WTC11 (cell line): ENCODE data around the gene C1QTNF4. TPM values are rescaled to one million over a fixed set of nuclear protein-coding genes. Genes with fewer than 3 reads are reported as not detected.

ENCODE experiments used
- ATAC-seq: fragments of 200-7000 bp; cut with Tn5 transposase; 2 replicates; pipeline ENCODE4 v1.10.0; 2021; ENCODE audit warnings: mild to moderate bottlenecking, moderate library complexity
- CTCF ChIA-PET: fragments of 300-600 bp; sonication (Branson Sonifier 250); formaldehyde crosslinking; loops from one replicate; lab custom pipeline; 2021; ENCODE audit warnings: antibody characterized with exemption; lab: Charles Lee
- POLR2A ChIA-PET: fragments of 350-600 bp; sonication (Branson Sonifier 250); formaldehyde crosslinking; loops from one replicate; lab custom pipeline; 2021; ENCODE audit warnings: antibody characterized with exemption; lab: Charles Lee
- DNase-seq: peaks from one replicate; pipeline ENCODE4 v3.0.0; 2021; ENCODE audit warnings: low spot score
- H3K27ac Mint-ChIP-seq: 2 replicates; pipeline ENCODE4 v1.8.0; 2021; ENCODE audit warnings: mixed read lengths
- H3K27me3 Mint-ChIP-seq: 2 replicates; pipeline ENCODE4 v1.8.0; 2021; ENCODE audit warnings: low read depth, mild to moderate bottlenecking, moderate library complexity, mixed read lengths
- H3K36me3 Mint-ChIP-seq: 2 replicates; pipeline ENCODE4 v1.8.0; 2021; ENCODE audit warnings: mixed read lengths
- H3K4me1 Mint-ChIP-seq: 2 replicates; pipeline ENCODE4 v1.8.0; 2022; ENCODE audit warnings: mixed read lengths
- H3K4me3 Mint-ChIP-seq: 2 replicates; pipeline ENCODE4 v1.8.0; 2021; ENCODE audit warnings: mild to moderate bottlenecking, moderate library complexity, mixed read lengths
- H3K9me3 Mint-ChIP-seq: 2 replicates; pipeline ENCODE4 v1.8.0; 2021; ENCODE audit warnings: mixed read lengths
- ATF6 ChIP-seq: sonication (generic); formaldehyde crosslinking; IDR thresholded peaks from 2 replicates; pipeline ENCODE4 v1.8.1; 2023; ENCODE audit warnings: mild to moderate bottlenecking, missing genetic modification reagents
- E2F5 ChIP-seq: sonication (generic); formaldehyde crosslinking; IDR thresholded peaks from 2 replicates; pipeline ENCODE4 v1.8.1; 2022; ENCODE audit warnings: mild to moderate bottlenecking, moderate library complexity, missing genetic modification reagents
- GABPB1 ChIP-seq: sonication (generic); formaldehyde crosslinking; IDR thresholded peaks from 2 replicates; pipeline ENCODE4 v1.8.1; 2023; ENCODE audit warnings: mild to moderate bottlenecking, missing genetic modification reagents
- GRHL2 ChIP-seq: fragments of 250-450 bp; sonication (Bioruptor Pico); IDR thresholded peaks from 2 replicates; pipeline ENCODE4 v1.8.0; 2022; ENCODE audit warnings: mild to moderate bottlenecking, moderate library complexity; ENCODE audit not compliant: insufficient replicate concordance, severe bottlenecking
- GTF2I ChIP-seq: fragments of 250-450 bp; sonication (Bioruptor Pico); conservative IDR thresholded peaks from 2 replicates; pipeline ENCODE4 v1.4.0; 2021; ENCODE audit warnings: mild to moderate bottlenecking
- JUN ChIP-seq: sonication (generic); formaldehyde crosslinking; IDR thresholded peaks from 2 replicates; pipeline ENCODE4 v1.8.0; 2023; ENCODE audit warnings: mild to moderate bottlenecking, missing genetic modification reagents
- NFATC4 ChIP-seq: fragments of 250-450 bp; sonication (Bioruptor Pico); IDR thresholded peaks from 2 replicates; pipeline ENCODE4 v1.9.0; 2021; ENCODE audit warnings: mild to moderate bottlenecking
- NFE2L1 ChIP-seq: sonication (generic); formaldehyde crosslinking; IDR thresholded peaks from 2 replicates; pipeline ENCODE4 v1.8.1; 2023; ENCODE audit warnings: missing genetic modification reagents
- NFYB ChIP-seq: sonication (generic); formaldehyde crosslinking; conservative IDR thresholded peaks from 2 replicates; pipeline ENCODE4 v1.8.0; 2022; ENCODE audit warnings: low read depth, missing genetic modification reagents
- NR3C1 ChIP-seq: sonication (generic); formaldehyde crosslinking; conservative IDR thresholded peaks from 2 replicates; pipeline ENCODE4 v1.8.1; 2023; ENCODE audit warnings: low read depth, mild to moderate bottlenecking, missing genetic modification reagents
- OVOL2 ChIP-seq: fragments of 250-450 bp; sonication (Bioruptor Pico); IDR thresholded peaks from 2 replicates; pipeline ENCODE4 v1.9.0; 2021; ENCODE audit warnings: mild to moderate bottlenecking, borderline replicate concordance
- RORB ChIP-seq: fragments of 250-450 bp; sonication (Bioruptor Pico); IDR thresholded peaks from 2 replicates; pipeline ENCODE4 v1.9.0; 2021; ENCODE audit warnings: mild to moderate bottlenecking
- SMAD3 ChIP-seq: sonication (generic); formaldehyde crosslinking; IDR thresholded peaks from 2 replicates; pipeline ENCODE4 v1.8.0; 2022; ENCODE audit warnings: missing genetic modification reagents, mild to moderate bottlenecking, borderline replicate concordance
- SMAD4 ChIP-seq: sonication (generic); formaldehyde crosslinking; IDR thresholded peaks from 2 replicates; pipeline ENCODE4 v1.8.0; 2022; ENCODE audit warnings: mild to moderate bottlenecking, missing genetic modification reagents
- SOX15 ChIP-seq: fragments of 250-450 bp; sonication (Bioruptor Pico); IDR thresholded peaks from 2 replicates; pipeline ENCODE4 v1.9.0; 2021; ENCODE audit warnings: mild to moderate bottlenecking
- SP1 ChIP-seq: sonication (generic); formaldehyde crosslinking; conservative IDR thresholded peaks from 2 replicates; pipeline ENCODE4 v1.8.1; 2022; ENCODE audit warnings: missing genetic modification reagents
- TCF7 ChIP-seq: sonication (generic); formaldehyde crosslinking; IDR thresholded peaks from 2 replicates; pipeline ENCODE4 v1.8.0; 2022; ENCODE audit warnings: mild to moderate bottlenecking, low read depth, missing genetic modification reagents, moderate library complexity
- ZNF671 ChIP-seq: fragments of 250-450 bp; sonication (Bioruptor Pico); IDR thresholded peaks from 2 replicates; pipeline ENCODE4 v1.8.0; 2021; ENCODE audit warnings: mild to moderate bottlenecking
- total RNA-seq: library from RNA; stranded (reverse); gene quantifications from 3 replicates; pipeline ENCODE4 v1.2.3, GENCODE V29; 2021
- TF ChIP-seq, protein P1 (sequence below): sonication (generic); formaldehyde crosslinking; IDR thresholded peaks from 2 replicates; pipeline ENCODE4 v1.8.1; 2023; ENCODE audit warnings: mild to moderate bottlenecking, moderate library complexity, missing genetic modification reagents
- TF ChIP-seq, protein P2 (sequence below): fragments of 250-450 bp; sonication (Bioruptor Pico); IDR thresholded peaks from 2 replicates; pipeline ENCODE4 v1.9.0; 2021; ENCODE audit warnings: mild to moderate bottlenecking
- TF ChIP-seq, protein P3 (sequence below): sonication (generic); formaldehyde crosslinking; IDR thresholded peaks from 2 replicates; pipeline ENCODE4 v1.8.0; 2023; ENCODE audit warnings: missing genetic modification reagents, mild to moderate bottlenecking, borderline replicate concordance
- TF ChIP-seq, protein P4 (sequence below): sonication (generic); formaldehyde crosslinking; IDR thresholded peaks from 2 replicates; pipeline ENCODE4 v1.8.1; 2022; ENCODE audit warnings: mild to moderate bottlenecking, missing genetic modification reagents, moderate library complexity, borderline replicate concordance

C1QTNF4 gene
- total RNA-seq, 1 experiment from 2014 or later: 9.5 TPM

DNA sequence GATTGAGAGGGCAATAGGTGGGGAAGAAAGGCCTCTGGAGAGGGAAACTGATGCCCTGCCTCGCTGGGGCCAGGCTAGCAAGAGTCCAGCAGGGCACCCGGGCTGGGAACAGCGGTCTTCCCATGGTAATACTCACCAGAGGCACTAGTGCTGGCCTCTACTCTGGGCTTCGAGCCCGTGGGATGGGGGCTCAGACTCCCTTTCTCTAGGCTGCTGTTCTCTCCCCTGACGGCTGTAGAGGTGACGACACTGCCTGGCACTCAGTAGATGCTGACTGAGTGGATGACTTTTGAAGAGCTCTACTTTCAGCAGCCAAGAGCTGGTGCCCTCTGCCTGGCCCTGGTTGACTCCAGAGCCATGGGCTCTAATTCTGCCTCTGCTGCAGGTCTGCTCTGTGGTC is 818 bp upstream of the C1QTNF4 start:
- POLR2A ChIA-PET: interaction anchor here (0.6 to 1.1 kb wide), 3 partner anchors 10 to 470 kb away, joined by 3 read pairs; no protein-coding TSS in a partner anchor
- peaks cover 58% of the 10 kb centered on the region for H3K27me3 Mint-ChIP-seq

GRCh38 chr11:47593492-47593933 is 698 bp downstream of the C1QTNF4 start:
- Mint-ChIP-seq H3K36me3 (no peaks in the 10 kb centered on the region), H3K4me1 (peaks cover 26% of the 10 kb centered on the region), H3K27ac (no peak overlapping the region), H3K27me3 (peaks cover 67% of the 10 kb centered on the region), H3K9me3 (no peaks in the 10 kb centered on the region), H3K4me3 (peak overlapping the region; percentile 77)
- TF ChIP-seq SP1 (CRISPR knock-in tag) (no peak), E2F5 (CRISPR knock-in tag) (no peak), SOX15 (no peak), GABPB1 (CRISPR knock-in tag) (no peak), SMAD4 (no peak), SMAD3 (CRISPR knock-in tag) (no peak), GTF2I (CRISPR knock-in tag) (no peak), NFATC4 (no peak), GRHL2 (no peak), OVOL2 (CRISPR knock-in tag) (no peak), ZNF671 (CRISPR knock-in tag) (no peak)
- TF ChIP-seq, protein P1, sequence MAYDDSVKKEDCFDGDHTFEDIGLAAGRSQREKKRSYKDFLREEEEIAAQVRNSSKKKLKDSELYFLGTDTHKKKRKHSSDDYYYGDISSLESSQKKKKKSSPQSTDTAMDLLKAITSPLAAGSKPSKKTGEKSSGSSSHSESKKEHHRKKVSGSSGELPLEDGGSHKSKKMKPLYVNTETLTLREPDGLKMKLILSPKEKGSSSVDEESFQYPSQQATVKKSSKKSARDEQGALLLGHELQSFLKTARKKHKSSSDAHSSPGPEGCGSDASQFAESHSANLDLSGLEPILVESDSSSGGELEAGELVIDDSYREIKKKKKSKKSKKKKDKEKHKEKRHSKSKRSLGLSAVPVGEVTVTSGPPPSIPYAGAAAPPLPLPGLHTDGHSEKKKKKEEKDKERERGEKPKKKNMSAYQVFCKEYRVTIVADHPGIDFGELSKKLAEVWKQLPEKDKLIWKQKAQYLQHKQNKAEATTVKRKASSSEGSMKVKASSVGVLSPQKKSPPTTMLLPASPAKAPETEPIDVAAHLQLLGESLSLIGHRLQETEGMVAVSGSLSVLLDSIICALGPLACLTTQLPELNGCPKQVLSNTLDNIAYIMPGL: no peak
- TF ChIP-seq, protein P2, sequence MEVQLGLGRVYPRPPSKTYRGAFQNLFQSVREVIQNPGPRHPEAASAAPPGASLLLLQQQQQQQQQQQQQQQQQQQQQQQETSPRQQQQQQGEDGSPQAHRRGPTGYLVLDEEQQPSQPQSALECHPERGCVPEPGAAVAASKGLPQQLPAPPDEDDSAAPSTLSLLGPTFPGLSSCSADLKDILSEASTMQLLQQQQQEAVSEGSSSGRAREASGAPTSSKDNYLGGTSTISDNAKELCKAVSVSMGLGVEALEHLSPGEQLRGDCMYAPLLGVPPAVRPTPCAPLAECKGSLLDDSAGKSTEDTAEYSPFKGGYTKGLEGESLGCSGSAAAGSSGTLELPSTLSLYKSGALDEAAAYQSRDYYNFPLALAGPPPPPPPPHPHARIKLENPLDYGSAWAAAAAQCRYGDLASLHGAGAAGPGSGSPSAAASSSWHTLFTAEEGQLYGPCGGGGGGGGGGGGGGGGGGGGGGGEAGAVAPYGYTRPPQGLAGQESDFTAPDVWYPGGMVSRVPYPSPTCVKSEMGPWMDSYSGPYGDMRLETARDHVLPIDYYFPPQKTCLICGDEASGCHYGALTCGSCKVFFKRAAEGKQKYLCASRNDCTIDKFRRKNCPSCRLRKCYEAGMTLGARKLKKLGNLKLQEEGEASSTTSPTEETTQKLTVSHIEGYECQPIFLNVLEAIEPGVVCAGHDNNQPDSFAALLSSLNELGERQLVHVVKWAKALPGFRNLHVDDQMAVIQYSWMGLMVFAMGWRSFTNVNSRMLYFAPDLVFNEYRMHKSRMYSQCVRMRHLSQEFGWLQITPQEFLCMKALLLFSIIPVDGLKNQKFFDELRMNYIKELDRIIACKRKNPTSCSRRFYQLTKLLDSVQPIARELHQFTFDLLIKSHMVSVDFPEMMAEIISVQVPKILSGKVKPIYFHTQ: no peak
- TF ChIP-seq, protein P3, sequence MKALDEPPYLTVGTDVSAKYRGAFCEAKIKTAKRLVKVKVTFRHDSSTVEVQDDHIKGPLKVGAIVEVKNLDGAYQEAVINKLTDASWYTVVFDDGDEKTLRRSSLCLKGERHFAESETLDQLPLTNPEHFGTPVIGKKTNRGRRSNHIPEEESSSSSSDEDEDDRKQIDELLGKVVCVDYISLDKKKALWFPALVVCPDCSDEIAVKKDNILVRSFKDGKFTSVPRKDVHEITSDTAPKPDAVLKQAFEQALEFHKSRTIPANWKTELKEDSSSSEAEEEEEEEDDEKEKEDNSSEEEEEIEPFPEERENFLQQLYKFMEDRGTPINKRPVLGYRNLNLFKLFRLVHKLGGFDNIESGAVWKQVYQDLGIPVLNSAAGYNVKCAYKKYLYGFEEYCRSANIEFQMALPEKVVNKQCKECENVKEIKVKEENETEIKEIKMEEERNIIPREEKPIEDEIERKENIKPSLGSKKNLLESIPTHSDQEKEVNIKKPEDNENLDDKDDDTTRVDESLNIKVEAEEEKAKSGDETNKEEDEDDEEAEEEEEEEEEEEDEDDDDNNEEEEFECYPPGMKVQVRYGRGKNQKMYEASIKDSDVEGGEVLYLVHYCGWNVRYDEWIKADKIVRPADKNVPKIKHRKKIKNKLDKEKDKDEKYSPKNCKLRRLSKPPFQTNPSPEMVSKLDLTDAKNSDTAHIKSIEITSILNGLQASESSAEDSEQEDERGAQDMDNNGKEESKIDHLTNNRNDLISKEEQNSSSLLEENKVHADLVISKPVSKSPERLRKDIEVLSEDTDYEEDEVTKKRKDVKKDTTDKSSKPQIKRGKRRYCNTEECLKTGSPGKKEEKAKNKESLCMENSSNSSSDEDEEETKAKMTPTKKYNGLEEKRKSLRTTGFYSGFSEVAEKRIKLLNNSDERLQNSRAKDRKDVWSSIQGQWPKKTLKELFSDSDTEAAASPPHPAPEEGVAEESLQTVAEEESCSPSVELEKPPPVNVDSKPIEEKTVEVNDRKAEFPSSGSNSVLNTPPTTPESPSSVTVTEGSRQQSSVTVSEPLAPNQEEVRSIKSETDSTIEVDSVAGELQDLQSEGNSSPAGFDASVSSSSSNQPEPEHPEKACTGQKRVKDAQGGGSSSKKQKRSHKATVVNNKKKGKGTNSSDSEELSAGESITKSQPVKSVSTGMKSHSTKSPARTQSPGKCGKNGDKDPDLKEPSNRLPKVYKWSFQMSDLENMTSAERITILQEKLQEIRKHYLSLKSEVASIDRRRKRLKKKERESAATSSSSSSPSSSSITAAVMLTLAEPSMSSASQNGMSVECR (CRISPR knock-in tag): no peak
- TF ChIP-seq, protein P4, sequence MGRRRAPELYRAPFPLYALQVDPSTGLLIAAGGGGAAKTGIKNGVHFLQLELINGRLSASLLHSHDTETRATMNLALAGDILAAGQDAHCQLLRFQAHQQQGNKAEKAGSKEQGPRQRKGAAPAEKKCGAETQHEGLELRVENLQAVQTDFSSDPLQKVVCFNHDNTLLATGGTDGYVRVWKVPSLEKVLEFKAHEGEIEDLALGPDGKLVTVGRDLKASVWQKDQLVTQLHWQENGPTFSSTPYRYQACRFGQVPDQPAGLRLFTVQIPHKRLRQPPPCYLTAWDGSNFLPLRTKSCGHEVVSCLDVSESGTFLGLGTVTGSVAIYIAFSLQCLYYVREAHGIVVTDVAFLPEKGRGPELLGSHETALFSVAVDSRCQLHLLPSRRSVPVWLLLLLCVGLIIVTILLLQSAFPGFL (CRISPR knock-in tag): no peak
- DNase-seq: no peak
- ChIA-PET POLR2A (interaction anchor here (0.6 kb wide), 1 partner anchor 194 kb away, joined by 5 read pairs; no protein-coding TSS in a partner anchor), CTCF (interaction anchor here (2.4 kb wide), 1 partner anchor 24 kb away, joined by 9 read pairs; no protein-coding TSS in a partner anchor)
- ATAC-seq: peak; percentile 5; the same call in 1 of the 2 replicates

More for the DNA sequence above, 818 bp upstream of the C1QTNF4 start:
- DNase-seq (no peak), ATAC-seq (no peak)
- Mint-ChIP-seq H3K27ac (no peak overlapping the region), H3K4me3 (peak overlapping the region; percentile 78), H3K9me3 (no peaks in the 10 kb centered on the region), H3K36me3 (no peaks in the 10 kb centered on the region), H3K4me1 (peaks cover 34% of the 10 kb centered on the region)
- CTCF ChIA-PET: interaction anchor here (0.8 to 2.4 kb wide), 4 partner anchors 8 to 183 kb away, joined by 3 to 9 read pairs (median 4); no protein-coding TSS in a partner anchor
- no peak for TF ChIP-seq NFE2L1 (CRISPR knock-in tag)
- no peak for TF ChIP-seq RORB (CRISPR knock-in tag)
- TF ChIP-seq NR3C1 (CRISPR knock-in tag): no peak
- no peak for TF ChIP-seq JUN
- no peak for TF ChIP-seq ATF6 (CRISPR knock-in tag)
- no peak for TF ChIP-seq NFYB (CRISPR knock-in tag)
- TF ChIP-seq TCF7 (CRISPR knock-in tag): no peak
